ENCODE results near the gene PDHX. TPM values are rescaled to one million over a fixed set of nuclear protein-coding genes. Genes with fewer than 3 reads are reported as not detected.

The PDHX gene
- total RNA-seq, 1 experiment from 2014 or later: 59.7 TPM

DNA sequence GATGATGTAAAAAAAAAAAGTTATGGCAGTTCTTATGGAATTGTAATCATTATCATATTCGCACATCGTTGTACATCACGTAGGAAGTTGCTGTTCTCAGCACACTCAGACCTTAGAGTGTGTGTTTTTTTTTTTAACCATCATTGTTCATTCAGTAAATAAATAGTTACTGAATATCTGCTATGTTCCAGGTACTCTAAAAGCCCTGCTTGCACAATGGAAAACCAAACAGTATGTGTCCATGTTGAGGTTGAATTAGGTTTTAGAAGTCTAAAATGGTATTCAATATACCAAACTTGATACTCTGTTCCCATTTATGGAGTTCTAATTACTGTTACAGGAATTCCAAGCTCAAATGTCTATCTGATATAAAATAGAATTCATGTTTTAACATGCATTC, 41.2 kb downstream of the PDHX start:
- DNase-seq (ENCODE audit: low spot score): no peak

GRCh38 chr11:34959770-34960169, 43.4 kb downstream of the PDHX start:
- no peak for DNase-seq (ENCODE audit: low spot score)

GRCh38 chr11:34960277-34960676, 43.9 kb downstream of the PDHX start:
- DNase-seq (ENCODE audit: low spot score): no peak

GRCh38 chr11:34962034-34962433, 45.6 kb downstream of the PDHX start:
- no peak for DNase-seq (ENCODE audit: low spot score)

DNA sequence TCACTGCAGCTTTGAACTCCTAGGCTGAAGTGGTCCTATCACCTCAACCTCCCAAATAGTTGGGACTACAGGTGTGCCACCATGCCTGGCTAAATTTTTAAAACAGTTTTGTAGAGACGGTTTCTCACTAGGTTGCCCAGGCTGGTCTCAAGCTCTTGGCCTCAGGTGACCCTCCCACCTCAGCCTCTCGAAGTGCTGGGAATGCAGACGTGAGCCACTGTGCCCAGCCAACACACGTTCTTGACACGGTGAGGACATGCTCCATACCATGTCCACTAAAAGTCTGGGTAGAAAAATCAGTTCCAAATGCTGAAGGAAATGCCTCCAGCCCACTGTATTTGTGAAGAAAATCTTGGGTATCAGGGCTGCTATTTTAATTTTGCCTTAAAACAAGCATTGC, 46.9 kb downstream of the PDHX start:
- DNase-seq (ENCODE audit: low spot score): no peak

DNA sequence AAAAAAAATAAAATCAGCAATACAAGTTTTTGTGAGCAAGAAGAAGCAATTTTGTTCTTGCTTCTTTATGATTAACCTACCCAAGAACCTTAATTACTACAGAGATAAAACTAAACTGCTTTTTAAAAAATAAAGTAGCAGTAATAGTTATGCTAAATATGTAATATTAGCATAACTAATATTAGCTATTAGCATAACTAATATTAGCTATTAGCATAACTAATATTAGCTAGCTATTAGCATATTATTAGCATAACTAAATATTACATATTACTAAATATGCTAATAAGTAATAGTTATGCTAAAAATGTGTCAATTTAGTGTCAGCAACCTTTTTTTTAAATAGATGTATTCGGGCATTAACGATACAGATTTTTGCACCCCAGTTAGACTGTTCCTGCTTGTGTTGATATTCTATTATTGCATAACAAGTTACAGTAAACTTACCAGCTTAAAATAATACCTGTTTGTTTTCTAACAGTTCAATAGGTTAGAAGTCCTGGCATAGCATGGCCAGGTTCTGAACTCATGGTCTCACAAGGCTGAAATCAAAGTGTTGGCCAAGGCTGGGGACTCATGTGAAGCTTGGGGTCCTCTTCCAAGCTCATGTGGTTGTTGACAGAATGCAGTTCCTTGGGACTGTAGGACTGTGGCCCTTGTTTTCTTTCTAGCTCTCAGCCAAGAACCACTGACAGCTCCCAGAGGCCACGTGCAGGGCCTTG, 48.4 kb downstream of the PDHX start:
- no peak for DNase-seq (ENCODE audit: low spot score)

- DNase-seq (ENCODE audit: low spot score): no peak
These were observed 52.4 kb downstream of the PDHX start for GRCh38 chr11:34968862-34969261.

- DNase-seq (ENCODE audit: low spot score): no peak
These were observed 53.6 kb downstream of the PDHX start for GRCh38 chr11:34970033-34970432.

- DNase-seq (ENCODE audit: low spot score): no peak
These were observed 54.1 kb downstream of the PDHX start for GRCh38 chr11:34970480-34970879.

- no peak for DNase-seq (ENCODE audit: low spot score)
These were observed 55.5 kb downstream of the PDHX start for GRCh38 chr11:34971928-34972327.

DNA sequence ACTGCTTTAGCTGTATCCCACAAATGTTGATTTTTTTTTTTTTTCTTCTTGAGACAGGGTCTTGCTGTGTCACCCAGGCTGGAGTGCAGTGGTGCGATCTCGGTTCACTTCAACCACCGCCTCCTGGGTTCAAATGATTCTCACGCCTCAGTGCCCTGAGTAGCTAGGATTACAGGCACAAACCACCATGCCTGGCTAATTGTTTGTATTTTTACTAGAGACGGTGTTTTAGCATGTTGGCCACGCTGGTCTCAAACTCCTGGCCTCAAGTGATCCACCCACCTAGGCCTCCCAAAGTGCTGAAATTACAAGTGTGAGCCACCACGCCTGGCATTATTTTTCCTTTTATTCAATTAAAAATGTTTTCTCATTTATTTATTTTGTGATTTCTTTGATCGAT, 55.9 kb downstream of the PDHX start:
- no peak for DNase-seq (ENCODE audit: low spot score)

- DNase-seq (ENCODE audit: low spot score): peak; percentile 82
These were observed 56.5 kb downstream of the PDHX start for GRCh38 chr11:34972892-34973291.

- DNase-seq (ENCODE audit: low spot score): no peak
These were observed 59.1 kb downstream of the PDHX start for GRCh38 chr11:34975482-34975881.

- peak; percentile 28 for DNase-seq (ENCODE audit: low spot score)
These were observed 60.2 kb downstream of the PDHX start for GRCh38 chr11:34976496-34977088.

GRCh38 chr11:34977089-34977912, 60.9 kb downstream of the PDHX start:
- peak; percentile 81 for DNase-seq (ENCODE audit: low spot score)

DNA sequence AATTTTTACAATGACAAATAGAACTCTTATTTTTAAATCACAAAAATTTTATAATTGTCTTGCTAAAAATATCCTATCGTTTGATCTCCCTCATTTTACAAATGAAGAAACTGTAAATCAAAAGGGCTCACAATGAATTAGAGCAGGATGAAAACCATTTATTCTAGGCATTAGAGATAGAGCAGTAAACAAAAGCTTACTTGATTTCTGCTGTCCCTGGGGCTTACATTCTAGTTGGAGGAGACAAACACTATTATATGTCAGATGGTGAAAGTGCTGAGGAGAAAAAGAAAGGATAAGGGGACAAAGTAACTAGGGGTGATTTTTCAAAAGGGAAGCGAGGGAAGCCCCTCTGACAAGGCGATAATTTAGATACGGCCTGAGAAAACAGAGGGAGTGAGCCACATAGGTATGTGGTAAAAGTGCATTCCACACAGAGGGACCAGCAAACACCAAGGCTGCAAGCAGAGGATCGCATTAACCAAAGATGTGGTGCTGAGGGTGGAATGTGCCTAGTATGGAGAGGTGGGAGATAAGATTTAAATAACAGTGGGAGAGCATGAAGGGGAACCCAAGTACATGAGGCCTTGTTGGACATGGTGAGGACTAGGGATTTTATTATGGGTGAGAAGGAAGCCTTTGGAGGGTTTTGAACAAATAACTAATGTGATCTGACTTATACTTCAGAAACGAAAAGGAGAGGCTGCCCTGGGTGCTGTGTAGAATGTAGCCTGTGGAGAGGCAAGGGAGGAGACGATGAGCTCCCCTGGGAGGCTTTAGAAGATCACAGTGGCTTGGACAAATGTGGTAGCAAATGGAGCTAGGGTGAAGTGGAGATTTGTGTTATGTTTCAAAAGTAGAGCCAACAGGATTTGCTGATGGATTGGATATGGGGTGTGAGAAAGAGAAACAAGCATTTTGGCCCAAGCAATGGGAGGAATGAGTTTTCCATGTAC, 62.1 kb downstream of the PDHX start:
- DNase-seq (ENCODE audit: low spot score): peak; percentile 31

GRCh38 chr11:34984514-34984913, 68.1 kb downstream of the PDHX start:
- no peak for DNase-seq (ENCODE audit: low spot score)

DNA sequence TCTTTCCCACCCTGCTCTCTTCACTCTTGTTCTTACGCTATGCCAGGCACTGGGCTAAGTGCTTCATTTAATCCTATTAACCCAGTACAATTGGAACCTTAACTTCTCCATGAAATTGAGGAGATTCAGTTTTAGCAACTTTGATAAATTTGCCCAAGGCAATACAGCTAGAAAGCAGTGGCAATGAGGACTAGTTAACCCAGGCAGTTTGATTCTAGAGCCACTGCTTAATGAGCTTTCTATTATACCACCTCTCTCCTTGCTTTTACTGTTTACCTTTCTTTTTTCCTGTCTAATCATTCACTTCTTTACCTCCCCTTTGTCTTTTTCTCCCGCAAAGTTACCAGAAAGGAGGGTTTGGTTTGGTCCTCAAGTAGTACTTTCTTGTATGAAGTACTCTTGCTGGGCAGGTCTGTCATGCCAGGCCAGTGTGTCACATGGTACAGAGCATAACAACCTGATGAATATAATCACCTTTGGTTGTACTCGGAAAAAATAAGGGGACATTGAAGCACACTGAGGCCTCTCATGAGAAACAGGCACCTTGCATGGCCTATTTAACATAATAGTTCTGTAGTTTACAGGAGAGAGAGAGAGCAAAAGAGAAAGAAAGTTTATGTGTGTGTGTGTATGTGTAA, 70.6 kb downstream of the PDHX start:
- DNase-seq (ENCODE audit: low spot score): no peak

DNA sequence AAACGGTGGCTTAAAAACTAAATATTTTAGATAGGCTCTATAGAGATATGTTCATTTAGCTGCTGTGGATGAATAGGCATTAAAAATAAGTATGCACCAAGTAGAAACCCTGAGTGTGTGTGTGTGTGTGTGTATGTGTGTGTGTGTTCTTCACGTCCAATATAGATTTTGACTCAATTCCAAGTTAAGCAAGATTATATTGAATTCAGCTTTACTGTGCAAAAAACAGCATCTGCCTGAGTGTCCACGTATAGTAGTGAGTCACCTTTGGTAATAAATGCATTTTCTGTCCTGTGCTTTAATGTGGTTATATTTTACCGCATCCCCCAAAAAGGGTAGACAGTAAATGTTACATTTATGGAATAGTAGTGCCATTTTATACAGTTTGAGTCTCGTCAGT, 71.2 kb downstream of the PDHX start:
- DNase-seq (ENCODE audit: low spot score): no peak

DNA sequence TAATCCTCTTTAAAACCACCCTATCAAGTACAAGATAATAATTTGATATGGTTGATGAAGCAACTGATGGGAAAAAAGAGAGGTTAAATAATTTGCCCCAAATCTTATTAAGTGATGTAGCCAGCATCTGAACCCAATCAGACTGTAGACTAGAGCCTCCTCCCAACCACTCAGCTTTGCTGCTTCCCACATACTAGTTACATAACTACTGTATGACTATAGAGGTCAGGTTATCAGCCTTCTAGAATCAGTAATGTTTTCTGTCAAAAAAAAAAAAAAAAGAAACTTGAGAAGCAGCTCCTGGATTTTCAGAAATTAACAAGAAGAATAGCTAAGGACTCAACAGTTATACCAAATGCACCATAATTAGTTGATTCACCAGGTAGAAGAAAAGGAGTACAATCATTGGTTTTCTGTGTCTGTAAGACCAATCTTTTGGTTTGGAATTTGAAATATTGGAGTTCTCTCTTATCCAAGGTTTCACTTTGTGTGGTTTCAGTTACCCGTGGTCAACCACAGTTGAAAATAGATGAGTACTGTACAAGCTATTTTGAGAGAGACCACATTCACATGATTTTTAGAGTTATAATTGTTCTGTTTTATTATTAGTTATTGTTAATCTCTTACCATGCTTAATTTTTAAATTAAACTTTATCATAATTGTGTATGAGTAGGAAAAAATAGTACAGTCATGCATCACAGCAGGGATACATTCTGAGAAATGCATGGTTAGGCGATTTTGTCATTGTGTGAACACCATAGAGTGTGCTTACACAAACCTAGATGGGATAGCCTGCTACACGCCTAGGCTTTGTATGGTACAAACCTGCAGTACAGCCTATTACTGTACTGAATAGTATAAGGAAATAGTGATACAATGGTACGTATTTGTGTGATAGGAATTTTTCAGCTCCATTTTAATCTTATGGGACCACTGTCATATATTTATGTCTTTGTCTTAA, 72.2 kb downstream of the PDHX start:
- DNase-seq (ENCODE audit: low spot score): peak; percentile 24

Measured in A172 (cell line).